Measurements from ENCODE around the gene ADAM10.

- TF ChIP-seq POLR2AphosphoS5 (IDR thresholded peaks at IDR 0.05; ENCODE audit: low read depth, low read length) (no peak), POLR2A (IDR thresholded peaks at IDR 0.05; ENCODE audit: low read depth, low read length) (no peak), TAF1 (IDR thresholded peaks at IDR 0.05; ENCODE audit: borderline replicate concordance, low read depth, low read length) (no peak)
Observed at GRCh38 chr15:58734859-58735258, 14.6 kb downstream of the ADAM10 start.

All from GM12892 (cell line).